NCI-H2029 (cell line): ENCODE measurements around the gene CTBP2.
A peak's percentile ranks its signal among the peaks of the same experiment; 100 is the strongest.

Experiments used
- DNase-seq: peaks from one replicate; lab custom pipeline; 2025; lab: John Stamatoyannopoulos, UW

Gene CTBP2

GRCh38 chr10:125144693-125145623, 15.4 kb downstream of the CTBP2 start:
- no peak for DNase-seq

DNA sequence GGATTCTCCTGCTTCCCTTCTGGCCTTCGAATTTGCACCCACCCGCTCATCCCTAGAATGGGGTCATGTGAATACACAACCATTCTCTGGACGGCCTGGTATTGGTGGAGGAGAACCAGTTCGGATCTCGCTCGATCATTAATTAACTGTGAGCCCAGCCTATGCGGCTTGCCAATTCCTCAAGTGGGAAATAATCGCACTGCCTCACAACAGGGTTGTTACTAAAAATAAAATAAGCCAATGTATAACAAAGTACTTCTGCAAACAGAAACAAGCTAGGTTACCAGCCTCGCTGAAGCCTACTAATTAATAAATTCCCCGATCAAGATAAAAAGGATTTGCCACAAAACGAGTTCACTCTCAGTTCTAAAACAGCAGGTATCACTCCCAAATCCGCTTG, 16.2 kb downstream of the CTBP2 start:
- DNase-seq = peak; percentile 36

- no peak for DNase-seq
Measured at GRCh38 chr10:125142946-125143345, 17.4 kb downstream of the CTBP2 start.

- no peak for DNase-seq
Measured at GRCh38 chr10:125141860-125142484, 18.4 kb downstream of the CTBP2 start.

GRCh38 chr10:125141150-125141859, 19.1 kb downstream of the CTBP2 start:
- DNase-seq = no peak

GRCh38 chr10:125140151-125140550, 20.2 kb downstream of the CTBP2 start:
- no peak for DNase-seq

DNA sequence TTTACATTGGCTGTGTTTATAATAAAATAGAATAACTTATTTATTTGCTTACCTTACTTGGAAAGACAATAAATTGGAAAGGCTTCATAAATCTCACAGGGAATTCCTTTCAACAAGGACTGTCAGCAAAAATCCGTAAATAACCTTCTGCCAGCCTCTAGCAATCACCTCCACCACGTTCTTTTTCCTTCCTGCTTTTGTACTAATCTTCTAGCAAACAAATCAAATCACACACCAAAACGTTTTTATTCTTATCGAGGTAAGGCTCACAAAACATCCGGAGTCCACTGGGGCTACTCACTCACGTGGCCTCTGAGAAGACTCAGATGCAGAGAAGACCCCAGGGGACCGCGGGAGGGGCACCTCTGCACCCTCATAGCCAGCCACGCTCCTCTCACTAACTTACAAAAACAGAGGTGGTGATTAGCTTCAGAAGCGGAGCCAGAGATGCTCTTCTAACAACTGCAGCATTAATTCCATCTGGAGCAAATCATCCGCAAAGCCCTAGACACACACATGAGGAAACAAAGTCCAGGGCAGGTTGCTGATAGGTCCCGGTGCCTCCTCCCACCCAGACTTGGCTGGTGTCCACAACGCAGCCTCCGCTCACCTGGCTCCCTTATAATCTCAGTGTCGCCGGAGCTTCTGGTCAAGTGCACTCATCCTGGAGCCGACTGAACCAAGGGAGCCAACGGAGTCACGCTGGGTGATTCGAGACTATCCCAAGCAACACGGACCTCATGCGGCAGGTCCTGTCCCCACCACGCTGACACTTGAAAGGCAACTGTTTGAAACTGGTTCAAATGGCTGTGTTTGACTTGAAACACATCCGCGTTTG, 22.5 kb downstream of the CTBP2 start:
- DNase-seq = peak; percentile 87

DNA sequence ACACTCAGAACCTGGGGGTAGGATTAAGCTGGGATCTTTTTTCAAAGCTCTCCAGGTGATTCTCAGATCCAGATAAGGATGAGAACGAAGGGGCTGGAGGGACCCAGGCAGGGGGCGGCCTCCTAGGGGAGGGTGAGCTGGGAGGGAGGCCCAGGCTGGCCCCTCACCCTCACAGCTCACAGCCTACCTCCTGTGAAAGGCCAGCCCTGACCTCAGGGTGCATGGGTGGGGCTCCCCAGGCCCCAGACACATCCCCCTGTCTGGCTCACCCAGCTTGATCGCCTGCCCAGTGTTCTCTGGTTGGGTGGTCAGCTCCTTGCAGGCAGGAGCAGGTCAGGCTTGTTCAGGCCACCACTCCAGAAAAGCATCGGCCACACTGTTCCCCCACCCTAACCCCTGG, 24.3 kb downstream of the CTBP2 start:
- DNase-seq = no peak

DNA sequence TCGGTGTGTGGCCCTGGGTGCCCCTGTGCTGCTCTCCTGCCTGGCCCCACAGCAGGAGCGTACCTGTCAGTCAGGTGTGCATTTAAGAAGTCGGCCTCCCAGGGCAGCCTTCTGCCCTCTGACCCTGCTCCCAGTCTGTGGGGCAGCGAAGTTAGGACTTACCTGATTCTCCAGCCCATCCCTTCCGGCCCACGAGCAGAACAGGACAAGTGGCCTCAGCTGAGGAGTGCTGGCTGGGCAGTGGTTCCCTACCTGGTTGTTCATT, 24.7 kb downstream of the CTBP2 start:
- DNase-seq = no peak

DNA sequence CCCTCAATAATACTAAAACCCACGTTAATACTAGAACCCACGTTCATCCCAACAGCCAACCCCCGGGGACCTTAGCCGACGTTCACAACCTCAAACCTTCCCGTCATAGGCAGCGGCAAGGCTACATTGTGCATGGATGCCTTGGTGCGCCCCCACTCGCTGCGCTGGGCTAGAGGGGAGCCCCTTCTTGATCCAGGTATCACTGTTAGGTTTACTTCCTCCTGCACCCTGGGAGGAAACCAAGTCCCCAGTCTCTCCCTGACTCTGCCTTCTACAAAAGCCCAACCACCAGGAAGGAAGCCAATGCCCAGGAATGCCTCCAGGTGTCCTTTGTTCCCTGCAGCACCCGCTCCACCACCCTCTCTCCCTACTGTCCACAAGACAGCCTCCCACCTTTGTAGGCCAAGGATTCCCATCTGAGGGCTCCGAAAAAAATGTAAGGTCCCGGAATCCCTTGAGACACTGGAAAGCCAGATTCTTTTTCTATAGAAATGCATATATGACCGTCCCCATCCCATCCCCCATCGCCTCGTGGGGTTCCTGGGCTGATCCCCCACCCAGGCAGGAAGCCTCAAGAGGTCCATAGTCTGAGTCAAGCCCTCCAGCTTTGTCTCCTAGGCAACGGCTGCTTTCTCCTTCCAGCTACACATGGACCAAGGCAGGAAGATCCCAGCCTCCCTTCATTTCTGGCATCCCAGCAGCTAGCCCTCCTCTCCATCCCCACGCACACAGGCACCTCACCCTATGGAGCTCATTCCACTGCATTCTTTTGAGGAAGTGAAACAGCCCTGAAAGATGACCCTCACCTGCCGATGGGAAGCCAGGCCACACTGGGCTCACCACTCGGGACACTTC, 25.2 kb downstream of the CTBP2 start:
- no peak for DNase-seq

DNA sequence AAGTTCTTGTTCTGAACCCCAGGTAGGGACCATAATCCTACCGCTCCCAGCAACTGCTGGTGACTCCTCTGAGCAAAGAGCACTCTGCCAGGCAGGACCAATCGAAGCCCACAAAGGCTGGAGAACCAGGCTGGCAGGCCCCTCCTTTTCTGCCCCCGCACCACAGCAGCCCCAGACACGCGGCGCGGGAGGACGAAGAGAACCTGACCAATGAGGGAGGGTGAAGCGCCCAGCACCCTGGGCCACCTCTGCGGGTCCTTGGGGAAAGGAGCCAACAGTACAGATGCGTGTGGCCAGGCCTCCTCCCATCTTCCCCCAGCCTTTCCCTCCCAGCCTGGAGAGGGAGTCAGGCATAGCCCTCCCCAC, 25.9 kb downstream of the CTBP2 start:
- no peak for DNase-seq

- DNase-seq = no peak
Measured at GRCh38 chr10:125133696-125134482, 26.5 kb downstream of the CTBP2 start.

- DNase-seq = no peak
Measured at GRCh38 chr10:125132344-125132743, 28.0 kb downstream of the CTBP2 start.

- no peak for DNase-seq
Measured at GRCh38 chr10:125130916-125131315, 29.4 kb downstream of the CTBP2 start.

DNA sequence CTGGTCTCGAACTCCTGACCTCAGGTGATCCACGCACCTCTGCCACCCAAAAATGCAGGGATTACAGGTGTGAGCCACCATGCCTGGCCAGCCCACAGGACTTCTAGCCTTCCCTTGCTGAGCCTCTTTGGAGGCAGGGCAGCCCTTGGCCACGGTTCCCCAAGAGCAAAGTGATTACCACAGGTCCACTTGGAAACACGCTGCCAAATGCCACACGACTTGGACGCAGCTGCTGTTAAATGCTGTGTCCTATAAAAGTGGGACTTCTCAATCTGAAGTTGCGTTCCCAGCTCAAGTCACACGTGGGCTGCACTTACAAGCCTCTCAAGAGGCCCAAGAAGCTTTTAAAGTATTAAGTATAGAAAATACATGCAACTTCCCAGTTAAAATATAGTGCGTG, 30.1 kb downstream of the CTBP2 start:
- no peak for DNase-seq

DNA sequence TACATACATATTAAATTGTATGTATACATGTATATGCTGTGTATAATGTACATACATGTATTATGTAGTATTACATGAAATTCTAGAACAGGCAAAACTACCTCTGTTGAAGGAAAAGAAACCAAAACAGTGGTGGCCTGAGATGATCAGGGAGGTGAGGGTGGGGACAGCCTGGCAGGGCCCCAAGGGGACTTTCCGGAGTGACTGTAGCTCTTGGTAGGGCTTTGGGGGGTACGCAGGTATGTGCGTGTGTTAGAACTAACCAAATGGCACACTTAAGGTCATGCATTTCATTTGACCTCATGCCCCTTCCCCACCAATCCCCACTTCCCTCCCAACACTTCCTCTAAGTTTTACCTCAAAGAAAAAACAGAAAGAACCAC, 31.3 kb downstream of the CTBP2 start:
- DNase-seq = no peak

GRCh38 chr10:125128397-125129075, 31.8 kb downstream of the CTBP2 start:
- no peak for DNase-seq

GRCh38 chr10:125127986-125128385, 32.4 kb downstream of the CTBP2 start:
- no peak for DNase-seq

GRCh38 chr10:125127110-125127509, 33.3 kb downstream of the CTBP2 start:
- no peak for DNase-seq
